HG03460 (cell line): ENCODE data around the gene PDXDC1.
"Not testable (repeated sequence)": the region's sequence is repeated elsewhere in the genome, so short reads cannot be mapped to it uniquely, and the experiment has no call there.

Source experiments
- ATAC-seq: cut with Tn5 transposase; IDR thresholded peaks from one replicate; pipeline ENCODE4 v1.9.1; 2021; ENCODE audit not compliant: unreplicated experiment

The PDXDC1 gene, protein sequence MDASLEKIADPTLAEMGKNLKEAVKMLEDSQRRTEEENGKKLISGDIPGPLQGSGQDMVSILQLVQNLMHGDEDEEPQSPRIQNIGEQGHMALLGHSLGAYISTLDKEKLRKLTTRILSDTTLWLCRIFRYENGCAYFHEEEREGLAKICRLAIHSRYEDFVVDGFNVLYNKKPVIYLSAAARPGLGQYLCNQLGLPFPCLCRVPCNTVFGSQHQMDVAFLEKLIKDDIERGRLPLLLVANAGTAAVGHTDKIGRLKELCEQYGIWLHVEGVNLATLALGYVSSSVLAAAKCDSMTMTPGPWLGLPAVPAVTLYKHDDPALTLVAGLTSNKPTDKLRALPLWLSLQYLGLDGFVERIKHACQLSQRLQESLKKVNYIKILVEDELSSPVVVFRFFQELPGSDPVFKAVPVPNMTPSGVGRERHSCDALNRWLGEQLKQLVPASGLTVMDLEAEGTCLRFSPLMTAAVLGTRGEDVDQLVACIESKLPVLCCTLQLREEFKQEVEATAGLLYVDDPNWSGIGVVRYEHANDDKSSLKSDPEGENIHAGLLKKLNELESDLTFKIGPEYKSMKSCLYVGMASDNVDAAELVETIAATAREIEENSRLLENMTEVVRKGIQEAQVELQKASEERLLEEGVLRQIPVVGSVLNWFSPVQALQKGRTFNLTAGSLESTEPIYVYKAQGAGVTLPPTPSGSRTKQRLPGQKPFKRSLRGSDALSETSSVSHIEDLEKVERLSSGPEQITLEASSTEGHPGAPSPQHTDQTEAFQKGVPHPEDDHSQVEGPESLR

GRCh38 chr16:14974656-14975417 is at the start of gene PDXDC1:
Gene PDXDC1 (plus strand): TSS chr16:14975026. CDS start chr16:14975200, 174 bp downstream.
- ATAC-seq = peak; percentile 91

GRCh38 chr16:14928064-14928714 is 46.6 kb upstream of the PDXDC1 start:
- not testable (repeated sequence) for ATAC-seq

GRCh38 chr16:14929176-14929575 is 45.6 kb upstream of the PDXDC1 start:
- ATAC-seq = not testable (repeated sequence)

- not testable (repeated sequence) for ATAC-seq
These were observed 44.6 kb upstream of the PDXDC1 start for GRCh38 chr16:14930246-14930645.

GRCh38 chr16:14930971-14931370 is 43.9 kb upstream of the PDXDC1 start:
- not testable (repeated sequence) for ATAC-seq

DNA sequence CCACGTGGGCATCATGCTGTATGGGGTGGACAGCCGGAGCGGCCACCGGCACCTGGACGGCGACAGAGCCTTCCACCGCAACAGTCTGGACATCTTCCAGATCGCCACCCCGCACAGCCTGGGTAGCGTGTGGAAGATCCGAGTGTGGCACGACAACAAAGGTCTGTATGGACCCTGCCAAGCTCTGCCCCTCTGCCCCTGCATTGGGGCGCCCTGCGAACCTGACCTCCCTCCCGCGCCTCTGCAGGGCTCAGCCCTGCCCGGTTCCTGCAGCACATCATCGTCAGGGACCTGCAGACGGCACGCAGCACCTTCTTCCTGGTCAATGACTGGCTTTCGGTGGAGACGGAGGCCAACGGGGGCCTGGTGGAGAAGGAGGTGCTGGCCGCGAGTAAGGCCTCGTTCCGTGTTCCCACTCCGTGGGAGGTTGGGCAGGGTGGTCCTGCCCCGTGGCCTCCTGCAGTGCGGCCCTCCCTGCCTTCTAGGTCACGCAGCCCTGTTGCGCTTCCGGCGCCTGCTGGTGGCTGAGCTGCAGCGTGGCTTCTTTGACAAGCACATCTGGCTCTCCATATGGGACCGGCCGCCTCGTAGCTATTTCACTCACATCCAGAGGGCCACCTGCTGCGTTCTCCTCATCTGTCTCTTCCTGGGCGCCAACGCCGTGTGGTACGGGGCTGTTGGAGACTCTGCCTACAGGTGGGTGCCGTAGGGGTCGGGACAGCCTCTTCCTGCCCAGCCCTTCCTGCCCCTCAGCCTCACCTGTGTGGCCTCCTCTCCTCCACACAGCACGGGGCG is 42.0 kb upstream of the PDXDC1 start:
- not testable (repeated sequence) for ATAC-seq

GRCh38 chr16:14937143-14937542 is 37.7 kb upstream of the PDXDC1 start, which contains the start of gene NPIPA1:
Gene NPIPA1 (plus strand): TSS chr16:14937443. CDS start chr16:14937443, 0 bp downstream.
- not testable (repeated sequence) for ATAC-seq

DNA sequence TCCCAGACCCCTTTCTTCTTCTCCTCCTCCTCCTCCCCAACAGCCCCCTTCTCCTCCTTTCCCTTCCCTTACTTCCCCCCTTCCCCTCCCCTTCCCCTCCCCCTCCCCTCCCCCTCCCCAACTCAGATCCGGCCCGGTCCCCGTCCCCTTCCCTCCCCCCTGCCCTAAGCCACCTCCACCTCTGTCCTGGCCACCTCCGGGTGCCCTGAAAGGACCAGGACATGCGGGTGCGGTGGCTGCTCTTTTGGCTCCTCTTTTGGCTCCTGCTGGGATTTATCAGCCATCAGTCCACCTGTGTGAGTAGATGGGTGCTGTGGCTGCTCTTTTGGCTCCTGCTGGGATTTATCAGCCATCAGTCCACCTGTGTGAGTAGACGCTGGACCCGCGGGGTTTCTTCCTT is 36.8 kb upstream of the PDXDC1 start:
- not testable (repeated sequence) for ATAC-seq

DNA sequence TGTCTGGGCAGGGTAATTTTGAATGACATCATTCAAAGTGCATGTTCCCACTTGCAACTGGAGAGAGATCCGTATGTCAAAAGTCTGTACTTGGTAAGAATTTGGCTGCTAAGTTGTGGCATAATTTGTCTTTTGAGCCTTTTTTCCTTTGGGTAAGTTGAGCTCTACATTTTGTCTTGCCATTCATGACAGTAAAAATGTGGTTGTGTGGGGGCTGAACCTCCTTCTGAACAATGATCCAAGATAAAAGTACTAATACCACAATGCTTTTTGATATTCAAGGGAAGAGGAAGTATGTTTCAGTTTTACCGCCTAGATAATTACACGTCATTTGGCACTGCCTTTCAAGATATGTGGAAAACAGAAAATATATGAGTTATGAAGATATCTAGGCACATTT is 32.1 kb upstream of the PDXDC1 start:
- not testable (repeated sequence) for ATAC-seq

- no peak for ATAC-seq
These were observed 19.1 kb upstream of the PDXDC1 start for GRCh38 chr16:14955546-14956231.

DNA sequence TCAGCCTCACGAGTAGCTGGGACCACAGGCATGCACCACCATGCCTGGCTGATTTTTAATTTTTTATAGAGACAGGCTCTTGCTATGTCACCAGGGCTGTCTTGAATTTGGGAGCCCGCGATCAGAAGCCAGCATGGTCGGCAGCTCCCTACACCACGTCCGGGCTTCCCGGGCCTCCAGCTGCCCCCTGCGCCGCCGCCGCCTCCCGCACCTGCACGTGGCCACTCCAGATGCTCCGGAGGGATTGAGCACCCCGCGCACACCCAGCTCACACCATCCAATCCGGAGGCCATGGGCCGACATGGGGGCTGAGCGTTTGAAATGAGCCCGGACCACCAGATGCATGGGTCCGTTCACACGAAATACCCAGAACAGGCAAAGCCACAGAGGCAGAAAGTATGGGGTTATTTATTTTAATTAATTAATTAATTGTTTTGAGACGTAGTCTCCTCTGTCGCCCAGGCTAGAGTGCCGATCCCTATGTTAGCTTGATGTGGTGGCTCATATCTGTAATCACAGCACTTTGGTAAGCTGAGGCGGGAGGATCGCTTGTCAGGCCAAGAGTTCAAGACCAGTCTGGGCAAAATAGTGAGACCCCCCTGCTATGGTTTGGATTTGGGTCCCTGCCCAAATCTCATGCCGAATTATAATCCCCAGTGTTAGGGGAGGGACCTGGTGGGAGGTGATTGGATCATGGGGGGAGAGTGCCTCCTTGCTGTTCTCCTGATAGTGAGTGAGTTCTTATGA is 17.1 kb upstream of the PDXDC1 start:
- ATAC-seq = no peak

GRCh38 chr16:14958323-14958600 is 16.6 kb upstream of the PDXDC1 start:
- no peak for ATAC-seq

GRCh38 chr16:14958970-14959369 is 15.9 kb upstream of the PDXDC1 start:
- ATAC-seq = no peak

DNA sequence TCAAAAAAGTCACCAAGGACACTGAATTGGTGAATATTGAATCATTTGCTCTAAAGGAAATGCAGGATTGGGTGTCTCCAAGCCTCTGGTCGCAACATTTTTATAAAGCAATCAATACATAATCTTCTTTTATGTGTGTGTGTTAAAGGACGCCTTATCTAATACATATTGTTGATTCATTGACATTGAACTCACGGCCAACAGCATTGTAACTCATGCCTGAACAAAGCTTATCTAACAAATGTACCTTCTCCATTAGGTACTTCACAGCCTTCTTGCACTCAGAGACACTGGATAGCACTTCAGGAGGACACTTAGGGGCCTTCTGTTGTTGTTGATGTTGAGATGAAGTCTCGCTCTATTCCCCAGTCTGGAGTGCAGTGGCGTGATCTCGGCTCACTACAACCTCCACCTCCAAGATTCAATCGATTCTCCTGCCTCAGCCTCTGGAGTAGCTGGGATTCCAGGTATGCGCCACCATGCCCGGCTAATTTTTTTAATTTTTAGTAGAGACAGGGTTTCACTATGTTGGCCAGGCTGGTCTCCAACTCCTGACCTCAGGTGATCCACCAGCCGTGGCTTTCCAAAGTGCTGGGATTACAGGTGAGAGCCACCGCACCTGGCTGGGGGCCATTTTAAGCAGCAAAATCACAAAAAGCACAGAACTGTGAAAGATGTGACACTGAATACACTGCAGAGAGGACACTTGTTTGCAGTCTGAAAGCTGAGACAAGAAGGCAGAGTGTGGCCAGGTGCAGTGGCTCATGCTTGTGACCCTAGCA is 13.2 kb upstream of the PDXDC1 start:
- ATAC-seq = no peak

- no peak for ATAC-seq
These were observed 11.3 kb upstream of the PDXDC1 start for GRCh38 chr16:14963281-14964173.

- no peak for ATAC-seq
These were observed 9.5 kb upstream of the PDXDC1 start for GRCh38 chr16:14965328-14965727.

DNA sequence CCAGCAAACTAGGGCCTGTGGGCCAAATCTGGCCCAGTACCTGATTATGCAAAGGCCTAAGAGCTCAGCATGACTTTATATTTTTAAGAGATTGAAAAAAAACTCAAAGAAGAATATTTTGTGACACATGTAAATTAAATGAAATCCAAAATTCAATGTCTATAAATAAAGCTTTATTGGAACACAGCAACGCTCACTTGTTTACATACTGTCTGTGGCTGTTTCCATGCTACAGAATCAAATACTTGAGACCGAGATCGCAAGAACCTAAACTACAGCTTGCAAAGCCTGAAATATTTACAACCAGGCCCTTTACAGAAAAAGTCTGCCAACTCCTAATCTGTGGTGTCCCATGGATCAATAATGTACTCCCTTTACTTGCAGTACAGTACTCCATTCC is 5.0 kb upstream of the PDXDC1 start:
- not testable (repeated sequence) for ATAC-seq
